ENCODE measurements around the gene TTC33. TPM values are rescaled to one million over a fixed set of nuclear protein-coding genes. Genes with fewer than 3 reads are reported as not detected.

Gene TTC33
- total RNA-seq, 1 experiment from 2014 or later, result 30.2 TPM

- ChIA-PET CTCF (no interaction called here), POLR2A (ENCODE audit: unreplicated experiment) (no interaction called here)
- H3K36me3 ChIP-seq (ENCODE audit: low read depth), result no peaks in the 10 kb centered on the region
- H3K4me3 ChIP-seq, result no peak overlapping the region
- H4K20me1 ChIP-seq (ENCODE audit: insufficient read depth), result no peaks in the 10 kb centered on the region
- no peak overlapping the region for H3K27ac ChIP-seq
- no peaks in the 10 kb centered on the region for H3K27me3 ChIP-seq (ENCODE audit: insufficient read depth, low read depth)
- intact Hi-C loops (cut with micrococcal nuclease; ENCODE audit: unreplicated experiment), result no loop called here
- H3K79me2 ChIP-seq (ENCODE audit: low read depth), result no peaks in the 10 kb centered on the region
- no peak overlapping the region for H3K4me2 ChIP-seq
- H3K9me2 ChIP-seq (ENCODE audit: insufficient read depth), result no peaks in the 10 kb centered on the region
- no TSS peak for BruUV-seq (replicated peaks)
- H2AFZ ChIP-seq, result no peak overlapping the region
- peaks cover 16% of the 10 kb centered on the region for H3K9me3 ChIP-seq (ENCODE audit: insufficient read depth, low read depth)
- TF ChIP-seq CTCF (conservative IDR thresholded peaks at IDR 0.05), result no peak
- H3F3A ChIP-seq (ENCODE audit: insufficient read depth, low read depth), result no peaks in the 10 kb centered on the region
- no peak for DNase-seq
- peaks cover 12% of the 10 kb centered on the region for H3K4me1 ChIP-seq (replicated peaks; ENCODE audit: insufficient read depth)
Measured at GRCh38 chr5:40489421-40489820, 266.3 kb downstream of the TTC33 start.

- CTCF ChIA-PET, result interaction anchor here (0.6 kb wide), 1 partner anchor 1044 kb away, joined by 3 read pairs; no protein-coding TSS in a partner anchor
- DNase-seq, result peak in 1 of 2 experiments; percentile 40
- Histone ChIP-seq H3K79me2 (ENCODE audit: low read depth) (no peaks in the 10 kb centered on the region), H3K36me3 (ENCODE audit: low read depth) (no peaks in the 10 kb centered on the region), H4K20me1 (ENCODE audit: insufficient read depth) (no peaks in the 10 kb centered on the region), H3K4me2 (peak overlapping the region; percentile 0; the same call in 1 of the 2 replicates), H2AFZ (no peak overlapping the region), H3K9me2 (ENCODE audit: insufficient read depth) (no peaks in the 10 kb centered on the region), H3K4me1 (replicated peaks; ENCODE audit: insufficient read depth) (peaks cover 12% of the 10 kb centered on the region), H3K4me3 (no peak overlapping the region), H3F3A (ENCODE audit: insufficient read depth, low read depth) (no peaks in the 10 kb centered on the region), H3K27ac (no peak overlapping the region), H3K27me3 (ENCODE audit: insufficient read depth, low read depth) (no peaks in the 10 kb centered on the region), H3K9me3 (ENCODE audit: insufficient read depth, low read depth) (peaks cover 10% of the 10 kb centered on the region; the same call in 1 of the 2 replicates)
- POLR2A ChIA-PET (ENCODE audit: unreplicated experiment), result interaction anchor here (0.5 kb wide), 1 partner anchor 9 kb away, joined by 4 read pairs; no protein-coding TSS in a partner anchor
- no TSS peak for BruUV-seq (replicated peaks)
- TF ChIP-seq EZH2 (IDR thresholded peaks at IDR 0.05; ENCODE audit: low read depth) (no peak), CTCF (conservative IDR thresholded peaks at IDR 0.05) (no peak)
- intact Hi-C loops (cut with micrococcal nuclease; ENCODE audit: unreplicated experiment), result no loop called here
Measured at GRCh38 chr5:40486437-40487275, 269.1 kb downstream of the TTC33 start.

- Histone ChIP-seq H4K20me1 (ENCODE audit: insufficient read depth) (no peaks in the 10 kb centered on the region), H3K79me2 (ENCODE audit: low read depth) (no peaks in the 10 kb centered on the region), H3K9me2 (ENCODE audit: insufficient read depth) (no peaks in the 10 kb centered on the region), H3K4me2 (no peak overlapping the region), H2AFZ (no peak overlapping the region), H3K27ac (no peak overlapping the region), H3K36me3 (ENCODE audit: low read depth) (no peaks in the 10 kb centered on the region), H3K4me3 (no peak overlapping the region), H3K9me3 (ENCODE audit: insufficient read depth, low read depth) (peaks cover 10% of the 10 kb centered on the region; the same call in 1 of the 2 replicates), H3F3A (ENCODE audit: insufficient read depth, low read depth) (no peaks in the 10 kb centered on the region), H3K4me1 (replicated peaks; ENCODE audit: insufficient read depth) (peaks cover 12% of the 10 kb centered on the region), H3K27me3 (ENCODE audit: insufficient read depth, low read depth) (no peaks in the 10 kb centered on the region)
- no TSS peak for BruUV-seq (replicated peaks)
- TF ChIP-seq CTCF (conservative IDR thresholded peaks at IDR 0.05) (no peak), EZH2 (IDR thresholded peaks at IDR 0.05; ENCODE audit: low read depth) (no peak)
- DNase-seq, result peak in 1 of 2 experiments; percentile 32
- intact Hi-C loops (cut with micrococcal nuclease; ENCODE audit: unreplicated experiment), result no loop called here
- ChIA-PET CTCF (interaction anchor here (0.5 kb wide), 1 partner anchor 17 kb away, joined by 3 read pairs; no protein-coding TSS in a partner anchor), POLR2A (ENCODE audit: unreplicated experiment) (interaction anchor here (1.0 kb wide), 1 partner anchor 111 kb away, joined by 4 read pairs; no protein-coding TSS in a partner anchor)
Measured at GRCh38 chr5:40485021-40485998, 270.5 kb downstream of the TTC33 start.
